ENCODE measurements around the gene TEX51.

TEX51 gene

DNA sequence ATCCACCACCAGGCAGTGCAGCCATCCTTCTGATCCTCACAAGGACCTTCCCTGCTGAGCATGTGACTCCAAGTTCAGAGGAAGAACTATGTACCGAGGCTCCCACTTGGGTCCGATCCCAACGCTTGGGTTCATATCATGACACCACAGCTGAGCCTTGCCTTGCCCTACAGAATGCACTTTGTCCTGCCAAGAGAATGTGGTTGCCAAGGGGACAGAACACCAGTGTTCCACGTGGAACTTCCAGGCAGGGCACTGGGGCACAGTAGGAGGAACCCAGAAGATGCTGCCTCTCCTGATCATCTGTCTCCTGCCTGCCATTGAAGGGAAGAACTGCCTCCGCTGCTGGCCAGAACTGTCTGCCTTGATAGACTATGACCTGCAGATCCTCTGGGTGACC is at the start of gene TEX51:
TSS of gene TEX51 (plus strand) at position 255 of the 400 bp plus-strand sequence. CDS start at position 284, 29 bp downstream.
- no peak for DNase-seq

DNA sequence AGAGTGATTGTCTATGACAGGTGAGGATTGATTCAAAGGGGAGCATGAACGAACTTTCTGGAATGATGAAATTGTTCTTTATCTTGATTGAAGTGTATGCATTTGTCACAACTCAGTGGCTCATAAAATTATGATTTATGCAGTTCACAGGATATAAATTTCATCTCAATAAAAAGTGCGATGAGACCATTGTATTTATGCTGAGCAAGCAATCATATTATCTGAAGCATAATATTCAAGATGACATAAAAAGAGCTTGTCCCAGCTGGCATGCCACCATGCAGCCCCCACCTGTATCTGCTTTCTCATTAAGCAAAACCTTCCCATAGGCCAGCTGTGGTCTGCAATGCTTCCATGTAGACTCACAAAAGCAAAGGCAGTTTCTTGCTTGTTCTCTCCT is 49.6 kb upstream of the TEX51 start:
- no peak for DNase-seq

DNA sequence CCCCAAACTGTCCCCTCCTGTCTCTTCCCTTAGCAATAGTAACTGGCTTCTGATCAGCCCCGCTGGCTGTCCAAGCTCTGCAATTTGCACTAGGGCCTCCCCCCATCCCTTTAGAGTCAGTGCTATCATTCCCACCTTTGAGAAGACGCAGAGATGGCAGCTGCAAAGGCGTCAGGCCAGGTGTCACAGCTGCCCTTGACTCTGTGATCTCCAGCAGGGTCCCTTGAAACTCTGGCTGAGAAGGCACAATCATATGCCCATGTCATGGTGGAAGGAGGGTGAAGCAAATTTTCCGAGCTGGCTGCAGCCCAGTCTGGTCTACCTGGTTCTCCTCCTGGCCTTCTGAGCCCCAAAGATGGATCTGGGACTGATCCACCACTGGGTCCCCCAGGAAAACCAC is 49.2 kb upstream of the TEX51 start:
- DNase-seq, result no peak

DNA sequence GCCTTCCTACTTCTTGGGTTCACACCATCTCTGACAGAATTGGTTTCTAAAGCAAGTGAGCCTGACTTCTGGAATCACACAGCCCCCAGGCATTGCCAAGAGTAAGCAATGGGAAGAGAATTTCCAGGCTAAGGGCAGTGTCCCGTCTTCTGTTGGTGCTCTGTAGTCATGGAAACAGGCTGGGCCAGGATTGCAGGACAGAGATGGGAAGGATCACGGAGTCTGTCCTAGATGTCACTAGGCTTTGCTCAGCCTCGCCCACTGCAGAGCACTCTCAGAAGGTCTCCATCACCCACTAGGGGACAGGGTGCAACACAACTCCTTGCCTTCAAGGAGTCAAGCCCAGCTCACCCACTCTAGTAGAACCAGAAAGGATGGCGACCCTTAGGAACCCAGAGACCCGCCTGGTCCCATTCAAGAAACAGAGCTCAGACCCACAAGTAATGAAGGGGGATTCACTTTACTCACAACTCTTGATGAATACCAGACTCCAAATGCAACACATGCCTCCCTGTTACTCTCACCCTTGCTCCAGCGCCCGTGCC is 48.6 kb upstream of the TEX51 start:
- DNase-seq, result no peak

DNA sequence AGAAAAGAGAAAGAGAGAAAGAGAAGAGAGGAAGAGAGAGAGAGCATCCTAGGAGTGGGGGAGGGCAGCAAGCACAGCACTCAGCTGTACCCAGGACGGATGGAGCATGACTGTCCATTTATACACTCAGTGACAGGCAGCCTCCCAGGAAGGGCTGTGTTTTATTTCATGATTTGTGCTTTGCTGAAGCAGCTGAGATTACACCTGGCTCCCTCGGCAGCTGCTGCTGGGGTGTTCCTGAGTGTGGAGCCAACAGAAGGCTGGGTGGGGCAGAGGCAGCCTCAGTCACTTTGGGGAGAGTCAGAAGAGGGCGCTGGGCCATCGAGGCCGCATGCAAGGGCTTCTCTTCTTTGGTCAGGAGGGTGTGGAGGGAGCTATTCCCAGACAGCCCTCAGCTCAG is 47.8 kb upstream of the TEX51 start:
- DNase-seq, result no peak

DNA sequence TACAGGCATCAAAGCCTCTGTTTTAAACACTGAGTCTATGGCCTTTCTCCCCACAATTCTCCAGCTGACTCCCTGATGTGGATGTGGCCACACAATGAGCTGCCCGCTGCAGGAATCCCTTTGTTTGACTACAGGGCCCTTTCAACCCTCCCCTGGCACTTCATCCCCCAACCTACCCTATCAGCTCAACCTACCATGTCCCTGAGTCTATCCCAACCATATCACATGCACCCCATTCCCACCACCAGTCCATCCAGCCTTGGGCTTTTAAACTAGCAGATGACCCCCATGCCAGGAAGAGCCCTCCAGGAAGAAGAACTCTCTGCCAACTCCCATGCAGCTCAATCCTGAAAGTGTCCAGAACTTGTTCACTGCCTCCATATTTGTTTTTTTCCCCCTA is 46.9 kb upstream of the TEX51 start:
- DNase-seq, result no peak

DNA sequence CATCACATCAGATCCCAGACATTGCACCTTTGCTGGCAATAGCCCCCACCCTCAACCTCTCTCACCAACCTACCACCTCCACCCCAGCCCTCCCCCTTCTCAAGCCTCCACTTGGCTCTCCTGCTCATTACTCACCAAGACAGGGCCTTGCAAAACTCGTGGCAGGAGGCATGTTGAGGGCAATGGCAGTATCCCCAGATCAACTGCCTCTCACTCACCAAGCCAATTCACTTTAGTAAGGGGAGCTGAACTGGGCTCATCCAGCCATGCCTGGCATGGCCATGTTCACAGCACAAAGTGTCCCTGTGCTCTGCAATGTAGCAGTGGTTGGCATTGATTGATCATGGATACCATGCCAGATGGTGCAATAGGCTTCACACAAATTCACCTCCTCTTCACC is 46.3 kb upstream of the TEX51 start:
- no peak for DNase-seq

DNA sequence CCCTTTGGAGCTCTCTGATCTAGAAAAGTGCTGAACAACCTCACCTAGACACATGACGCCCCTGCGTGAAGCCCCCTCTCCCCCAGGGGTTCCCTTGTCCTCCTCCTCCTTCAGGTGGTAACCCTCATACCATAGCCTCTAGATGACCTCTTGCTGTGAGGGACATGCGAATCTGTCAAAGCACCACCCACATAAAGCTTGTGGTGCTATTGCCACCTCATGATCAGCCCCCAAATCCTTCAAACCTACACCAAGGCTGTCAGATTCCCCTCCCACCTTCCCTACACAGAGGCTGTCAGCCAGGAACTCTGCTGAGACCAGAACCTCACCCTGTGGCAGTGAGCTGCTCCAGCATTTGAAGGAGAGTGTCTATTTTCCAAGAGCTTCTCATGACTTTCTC is 43.1 kb upstream of the TEX51 start:
- DNase-seq, result no peak

DNA sequence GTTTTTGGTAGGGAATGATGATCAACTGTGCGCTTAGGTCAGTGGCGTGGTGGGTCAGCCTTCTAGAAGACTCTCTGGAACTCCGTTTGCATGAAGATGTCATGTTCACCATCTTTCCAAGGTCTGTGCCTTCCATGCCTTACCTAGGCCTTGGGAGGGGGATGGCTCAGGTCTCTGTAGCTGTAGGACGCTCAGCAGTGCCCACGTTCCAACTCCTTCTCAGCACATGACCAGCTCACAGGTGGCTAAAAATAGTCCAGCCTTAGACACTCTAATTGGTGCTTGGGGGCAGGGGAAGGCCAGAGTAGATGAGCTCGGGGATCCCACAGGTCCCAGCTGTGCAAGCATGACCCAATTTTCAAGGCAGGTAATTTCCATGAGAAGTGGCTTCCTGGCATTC is 42.3 kb upstream of the TEX51 start:
- DNase-seq, result no peak

DNA sequence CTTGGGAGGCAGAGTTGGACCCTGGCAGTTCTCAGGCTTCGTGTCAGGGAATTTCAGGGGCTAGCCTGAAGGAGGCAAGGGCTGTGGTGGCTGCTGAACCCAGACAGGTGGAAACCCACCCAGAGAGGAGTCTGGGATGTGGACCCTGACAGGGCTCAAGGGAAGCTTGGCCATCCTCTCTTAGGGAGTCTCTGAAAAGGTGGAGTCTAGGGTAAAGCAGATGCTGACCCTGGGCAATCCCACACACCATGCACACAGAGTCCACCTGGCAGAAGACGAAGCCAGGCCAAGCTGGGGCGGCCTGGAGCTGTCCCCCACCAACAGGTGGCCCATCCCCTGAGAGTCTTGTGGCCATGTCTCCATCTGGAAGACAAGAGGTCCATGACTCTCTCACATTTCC is 41.2 kb upstream of the TEX51 start:
- DNase-seq, result no peak

DNA sequence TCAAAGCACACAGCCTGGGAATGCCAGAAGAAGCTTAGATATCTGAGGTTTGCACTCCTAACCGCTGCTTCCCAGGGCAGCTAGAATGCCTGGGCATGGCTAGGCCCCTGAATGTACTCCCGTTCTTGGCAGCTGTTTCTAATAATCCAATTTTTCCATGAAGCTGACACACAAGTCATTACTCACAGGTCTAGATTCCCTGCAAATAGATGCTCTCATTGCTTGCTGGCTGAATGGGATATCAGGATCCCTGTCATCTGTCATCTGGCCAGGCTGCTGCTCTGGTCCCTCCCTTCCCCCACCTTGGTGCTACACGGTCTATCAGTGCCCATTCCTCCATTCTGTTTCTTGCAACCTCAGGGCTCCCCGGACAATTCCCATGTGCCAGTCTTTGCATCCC is 40.7 kb upstream of the TEX51 start:
- DNase-seq, result no peak

DNA sequence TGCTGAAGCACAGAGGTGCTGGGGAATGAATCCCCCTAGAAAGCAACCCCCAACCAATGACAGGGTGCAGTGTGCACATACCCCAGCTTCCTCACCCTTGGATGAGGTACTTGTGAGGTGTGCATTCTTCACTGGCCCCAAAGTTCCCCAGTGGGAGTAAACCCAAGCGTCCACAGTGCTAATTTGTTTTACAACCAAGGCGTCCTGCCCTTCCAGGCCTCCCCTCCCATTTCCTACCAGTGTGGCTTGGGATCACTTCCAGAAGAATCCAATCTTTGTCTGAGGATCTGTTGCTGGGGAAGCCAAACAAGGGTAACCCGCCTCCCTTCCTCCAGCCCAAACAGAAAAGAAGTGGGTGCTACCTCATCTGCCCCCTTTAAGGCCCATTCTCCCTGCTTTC is 40.3 kb upstream of the TEX51 start:
- DNase-seq, result no peak

DNA sequence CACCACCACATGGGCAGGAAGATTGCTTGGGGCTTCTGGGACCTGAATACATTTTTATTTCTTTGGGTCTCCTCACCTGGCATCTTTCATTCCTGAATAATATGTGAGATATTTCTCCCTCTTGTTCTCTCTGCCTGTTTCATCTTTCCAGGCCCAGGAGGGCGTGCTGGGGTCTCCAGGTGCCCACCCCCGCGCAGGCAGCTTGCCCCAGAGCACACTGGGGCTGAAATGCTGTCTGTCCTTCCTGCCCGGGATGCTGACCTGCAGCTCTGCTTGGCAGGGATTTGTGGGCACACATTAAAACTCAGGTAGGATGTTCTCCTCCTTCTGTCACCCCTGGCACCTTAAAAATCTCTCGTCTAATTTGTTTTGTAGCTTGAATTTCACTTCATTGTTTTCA is 39.7 kb upstream of the TEX51 start:
- DNase-seq, result no peak

DNA sequence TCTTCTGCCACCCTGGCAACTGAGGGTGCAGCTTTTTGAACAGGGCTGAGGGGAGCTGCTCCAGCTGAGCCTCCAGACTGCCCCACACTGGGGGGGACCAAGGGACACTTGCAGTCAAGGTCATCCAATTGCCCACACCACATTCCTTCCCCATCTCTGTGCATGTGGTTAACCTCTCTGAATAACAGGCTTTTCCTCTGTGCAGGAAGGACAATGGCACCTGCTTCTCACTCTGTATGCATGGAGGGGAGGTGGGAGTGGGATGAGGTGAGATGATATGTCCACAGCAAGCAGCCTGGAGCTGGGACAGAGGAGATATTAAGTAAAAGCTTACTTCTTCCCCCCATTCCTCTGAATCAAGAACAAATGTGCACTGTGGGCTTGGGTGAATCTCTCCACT is 39.1 kb upstream of the TEX51 start:
- no peak for DNase-seq

DNA sequence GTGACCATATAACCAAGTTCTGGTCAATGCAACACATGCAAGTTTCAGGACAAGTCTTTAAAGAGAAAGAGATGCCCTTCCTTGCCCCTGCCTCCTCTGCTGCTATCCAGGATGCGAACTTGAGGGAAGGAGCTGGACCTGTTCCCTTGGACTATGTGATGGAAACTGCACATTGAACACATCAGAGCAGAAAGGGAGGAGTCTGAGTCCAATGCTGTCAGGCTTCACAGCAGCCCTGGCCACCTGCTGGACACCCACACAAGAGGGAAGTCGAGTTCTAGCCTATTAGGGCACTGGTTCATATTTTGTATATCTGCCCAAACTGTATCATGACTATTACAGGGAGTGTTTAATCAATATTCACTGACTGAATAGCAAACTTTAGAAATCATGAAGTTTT is 38.3 kb upstream of the TEX51 start:
- no peak for DNase-seq

DNA sequence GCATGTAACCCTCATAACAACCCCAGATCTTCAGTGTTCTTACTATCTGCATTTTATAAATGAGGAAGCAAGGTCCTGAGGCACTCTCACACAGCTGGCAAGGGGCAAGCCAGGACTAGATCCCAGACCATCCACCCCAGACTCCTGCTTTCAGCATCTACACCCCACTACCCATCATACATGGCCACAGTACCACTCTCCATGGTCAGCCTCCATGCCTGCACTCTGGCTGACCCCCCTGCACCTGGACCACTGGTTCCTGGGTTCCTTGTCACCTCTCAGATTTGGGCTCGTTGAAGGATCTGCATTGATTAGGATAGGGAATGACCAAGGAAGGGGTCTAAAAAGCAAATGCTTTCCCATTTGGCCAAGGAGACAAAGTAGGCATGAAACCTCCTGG is 36.0 kb upstream of the TEX51 start:
- no peak for DNase-seq

DNA sequence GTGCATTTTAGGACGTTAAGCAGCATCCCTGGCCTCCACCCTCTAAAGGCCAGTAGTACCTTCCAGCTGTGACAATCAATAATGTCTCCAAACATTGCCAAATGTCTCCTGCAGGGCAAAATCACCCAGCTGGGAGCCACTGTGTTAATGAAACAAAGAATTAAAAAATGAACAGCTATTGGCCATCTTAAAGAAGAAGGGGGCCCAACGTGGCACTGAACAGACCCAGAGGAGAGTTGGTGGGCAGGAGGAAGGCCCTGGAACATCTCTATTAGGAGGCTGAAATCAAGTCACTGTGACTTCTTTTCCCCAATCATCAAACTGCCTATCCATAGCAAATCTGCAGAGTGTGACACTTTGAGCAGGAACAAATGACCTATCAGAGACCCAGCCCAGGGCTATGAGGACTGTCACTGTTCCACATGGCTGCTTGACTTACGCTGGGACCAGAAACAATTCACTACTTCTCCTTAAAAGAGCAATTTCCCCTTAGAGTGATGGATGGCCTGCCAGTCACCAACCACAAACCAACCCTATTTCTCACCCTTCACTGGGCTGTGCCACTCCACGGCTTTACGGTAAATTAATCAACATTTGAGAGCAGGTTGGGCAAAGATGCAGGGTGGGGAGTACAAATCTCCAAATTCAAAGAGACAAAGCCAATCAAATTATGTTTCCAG is 35.2 kb upstream of the TEX51 start:
- no peak for DNase-seq

DNA sequence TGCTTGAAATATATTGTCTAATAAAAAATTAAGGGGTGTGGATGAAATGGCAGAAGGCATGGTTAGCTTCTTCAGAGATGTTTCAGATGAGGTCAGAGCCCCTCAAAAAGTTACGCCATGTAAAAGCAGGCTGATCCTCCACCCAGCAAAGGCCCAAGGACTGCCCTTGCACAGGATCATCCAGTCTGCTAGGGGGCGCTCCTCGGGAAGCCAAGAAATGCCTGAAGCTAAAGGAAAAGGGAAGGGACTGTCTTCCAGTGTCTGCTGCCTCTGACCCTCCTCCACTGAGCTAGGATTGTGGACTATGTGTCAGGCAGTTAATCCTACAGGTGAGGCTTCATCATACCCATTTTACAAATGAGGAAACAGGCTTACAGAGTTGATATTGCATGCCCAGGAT is 33.8 kb upstream of the TEX51 start:
- DNase-seq, result no peak

DNA sequence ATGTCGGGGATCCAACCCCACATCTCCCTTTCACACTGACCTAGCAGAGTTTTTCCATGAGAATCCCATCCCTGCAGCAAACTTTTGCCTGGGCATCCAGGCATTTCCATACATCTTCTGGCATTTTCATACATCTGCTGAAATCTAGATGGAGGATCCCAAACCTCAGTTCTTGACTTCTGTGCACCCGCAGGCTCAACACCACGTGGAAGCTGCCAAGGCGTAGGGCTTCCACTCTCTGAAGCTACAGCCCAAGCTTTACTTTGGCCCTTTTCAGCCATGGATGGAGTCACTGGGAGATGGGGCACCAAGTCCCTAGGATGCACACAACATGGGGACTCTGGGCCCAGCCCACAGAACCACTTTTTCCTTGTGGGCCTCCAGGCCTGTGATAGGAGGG is 32.2 kb upstream of the TEX51 start:
- DNase-seq, result no peak

DNA sequence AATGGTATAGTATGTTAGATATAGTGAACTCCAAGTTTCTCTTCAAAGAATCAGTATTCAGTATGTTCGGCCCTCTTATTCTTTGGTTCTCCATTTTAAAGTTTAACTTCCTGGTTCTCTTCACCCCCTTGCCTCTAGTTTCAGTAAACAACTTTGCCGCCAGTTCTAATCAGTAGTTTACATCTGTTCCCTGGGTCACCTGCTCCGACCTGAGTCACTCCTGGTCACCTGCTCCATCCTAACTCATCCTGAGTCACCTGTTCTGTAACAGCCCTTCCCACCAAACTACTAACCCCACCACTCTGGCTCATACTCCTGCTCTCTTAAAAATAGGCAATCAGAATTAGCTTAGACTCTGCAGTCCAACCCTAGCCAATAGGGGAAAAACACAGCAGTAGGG is 23.7 kb upstream of the TEX51 start:
- no peak for DNase-seq

DNA sequence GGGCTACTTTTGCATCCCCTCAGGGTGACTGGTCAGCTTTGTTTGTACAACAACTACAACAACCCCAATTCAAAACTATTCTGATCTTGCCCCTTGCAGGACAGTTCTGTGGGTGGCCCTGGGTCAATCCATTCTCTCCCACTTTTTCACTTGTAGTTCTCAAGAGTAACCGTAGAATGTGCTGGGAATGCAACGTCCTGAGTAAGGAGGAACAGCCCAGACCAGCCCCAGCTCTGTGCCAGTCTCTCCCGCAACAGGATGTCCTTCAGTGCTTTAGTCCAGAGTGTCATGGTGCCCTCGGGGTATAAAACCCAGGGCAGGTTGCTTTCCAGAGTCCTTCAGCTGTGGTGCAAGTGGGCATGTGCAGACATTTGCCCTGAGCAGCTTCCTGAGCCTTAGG is 22.1 kb upstream of the TEX51 start:
- DNase-seq, result no peak

DNA sequence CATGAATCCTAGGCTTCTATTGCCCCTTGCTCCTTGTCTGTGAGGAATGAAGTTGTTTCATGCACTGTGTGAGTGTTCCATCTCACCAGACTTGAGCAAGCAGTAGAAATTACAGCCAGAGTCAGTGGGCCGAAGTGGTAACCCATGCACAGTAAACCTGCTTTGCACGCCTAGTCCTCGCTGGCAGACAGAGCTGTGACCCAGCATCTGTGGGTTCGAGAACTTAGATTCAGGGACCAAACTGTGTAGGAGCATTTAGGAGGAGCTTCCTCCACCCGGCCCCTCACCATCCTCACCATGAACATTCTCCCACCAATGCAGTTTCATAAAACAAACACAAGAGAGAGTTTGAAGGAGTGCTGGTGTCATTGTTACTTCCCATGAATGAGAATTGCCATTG is 21.6 kb upstream of the TEX51 start:
- DNase-seq, result no peak

DNA sequence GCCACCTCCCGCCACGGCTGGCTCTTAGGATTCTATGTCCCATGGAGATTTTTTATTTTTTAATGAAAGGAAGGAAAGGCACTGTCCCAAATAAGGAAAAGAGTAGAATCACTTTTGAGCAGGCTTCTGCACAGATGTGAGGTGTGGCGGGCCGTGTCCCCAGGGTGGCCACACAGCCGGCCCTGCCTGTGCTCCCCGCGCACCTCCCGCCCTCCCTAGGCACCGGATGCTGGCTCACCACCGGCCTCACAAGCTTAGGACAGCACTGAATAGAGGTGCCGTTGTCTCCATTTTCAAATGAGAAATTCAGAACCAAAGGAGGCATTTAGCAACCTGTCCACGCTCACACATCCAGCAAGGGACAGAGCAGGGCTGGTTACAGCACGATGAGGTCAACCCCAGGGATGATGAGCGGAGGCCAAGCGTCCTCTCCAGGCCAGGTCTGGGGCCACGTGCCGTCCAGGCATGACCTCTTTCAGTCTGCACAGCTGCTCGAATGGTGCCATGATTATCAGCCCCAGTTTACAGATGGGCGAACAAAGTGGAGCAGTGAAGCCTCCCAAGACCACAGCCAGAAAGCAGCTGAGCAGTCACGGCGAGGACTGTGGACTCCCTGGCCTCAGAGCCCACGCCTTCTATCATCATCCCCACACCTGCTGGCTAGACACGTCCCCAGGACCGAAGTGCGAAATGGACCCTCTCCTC is 20.7 kb upstream of the TEX51 start:
- DNase-seq, result no peak

DNA sequence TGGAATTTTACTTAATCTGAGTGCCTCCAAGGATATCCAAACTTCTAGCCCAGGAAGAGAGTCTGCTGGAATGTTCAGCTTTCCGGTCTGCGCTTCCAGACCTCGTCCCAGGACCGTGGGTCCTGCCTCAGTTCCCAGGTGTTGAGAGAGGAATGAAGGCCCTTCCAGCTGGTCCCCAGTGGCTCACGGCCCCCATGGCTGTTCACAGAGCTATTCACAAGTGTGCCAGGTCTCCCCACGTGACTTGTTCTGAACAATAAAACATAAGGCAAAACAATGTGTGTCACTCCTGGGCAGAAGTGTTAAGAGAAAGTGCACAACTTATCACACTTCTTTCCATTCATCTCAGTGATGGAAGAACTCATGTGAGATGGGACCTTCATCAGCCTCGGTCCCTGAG is 20.1 kb upstream of the TEX51 start:
- DNase-seq, result no peak

Data from midbrain (tissue), 1 donor.